Astrocyte (in vitro differentiated cells and primary cell): ENCODE results near the gene RELN.

Experiments
- CTCF ChIP-seq: IDR thresholded peaks from 2 replicates; pipeline ENCODE4 v1.5.1; 2011; ENCODE audit warnings: low read depth, mild to moderate bottlenecking, inconsistent platforms, low read length, moderate library complexity; ENCODE audit not compliant: insufficient read depth
- EZH2 ChIP-seq: IDR thresholded peaks from 2 replicates; pipeline ENCODE4 v1.6.1; 2012; ENCODE audit warnings: mild to moderate bottlenecking, low read length, inconsistent platforms; ENCODE audit not compliant: insufficient read depth

- TF ChIP-seq CTCF (no peak), EZH2 (no peak)
These were observed 101.4 kb downstream of the RELN start for GRCh38 chr7:103887853-103888602.
